Right cardiac atrium (tissue), 5 donors: Measurements from ENCODE around the gene TXN. TPM values are rescaled to one million over a fixed set of nuclear protein-coding genes. Genes with fewer than 3 reads are reported as not detected.

Experiments
- ATAC-seq, 2 donors: fragments of 200-7000 bp; cut with Tn5 transposase; one replicate each; pipeline versions ENCODE4 v1.8.0 to v1.9.1; 2020; ENCODE audit warnings: moderate library complexity in 2 of 2, mild to moderate bottlenecking in 1 of 2
- DNase-seq, 3 donors: peaks; one replicate each; pipeline ENCODE4 v3.0.0-alpha.2; 2020
- H3K27ac ChIP-seq: one replicate; pipeline ENCODE4 v1.5.1; 2013; ENCODE audit warnings: mild to moderate bottlenecking, low read length, control low read depth, moderate library complexity
- H3K27me3 ChIP-seq: one replicate; pipeline ENCODE4 v1.6.1; 2013; ENCODE audit not compliant: control insufficient read depth, insufficient read depth
- H3K4me1 ChIP-seq: one replicate; pipeline ENCODE4 v1.6.1; 2013; ENCODE audit warnings: low read length; ENCODE audit not compliant: control insufficient read depth, insufficient read depth
- H3K4me3 ChIP-seq: one replicate; pipeline ENCODE4 v1.5.1; 2013; ENCODE audit warnings: low read length, control low read depth
- H3K9me3 ChIP-seq: one replicate; pipeline ENCODE4 v1.6.1; 2013; ENCODE audit warnings: low read length; ENCODE audit not compliant: control insufficient read depth
- whole genome bisulfite sequencing: extraction: QIAGEN DNeasy Blood & Tissue Kit; methylation state at CpG from one replicate; pipeline ENCODE4 v1.1.7; 2013; 5-methylcytosine and 5-hydroxymethylcytosine counted together
- intact Hi-C, 4 donors: fragments of 100-400 bp; cut with DNase I; formaldehyde crosslinking; loops; one replicate each; pipeline versions ENCODE4 v1.11.0 to v1.14.0; 2022 to 2023
- polyA plus RNA-seq: library from polyadenylated mRNA; stranded (reverse); fragments of 200-250 nt; gene quantifications from one replicate; pipeline ENCODE4 v1.2.3, GENCODE V29; 2013
- total RNA-seq, 4 donors: library from RNA; stranded (reverse); fragmentation: NEBNext Ultra II Directional; extraction: Animal tissue kit (Norgen Biotek cat#: 25700); gene quantifications; one replicate each; pipeline ENCODE4 v1.2.1, GENCODE V29; 2021
- donor health status: healthy with polysubstance abuse.
- donor health status: DM: no; HTN: yes; CAD: no.
- donor health status: DM: no; HTN: no; CAD: no.
- donor health status: DM: no; HTN: yes; CAD: no; lungs with severe emphysema.
- donor health status: DM: yes; HTN: yes; CAD: no.

TXN gene
- total and polyA plus RNA-seq, 5 donors: 59.0 to 95.1 (median 64.9) TPM

- Histone ChIP-seq H3K4me1 (no peaks in the 10 kb centered on the region), H3K27me3 (no peaks in the 10 kb centered on the region), H3K9me3 (no peaks in the 10 kb centered on the region), H3K4me3 (no peak overlapping the region), H3K27ac (no peak overlapping the region)
- 93% methylated on average over 1 of the region's 1 CpG for WGBS
- peak in 1 of 2 donors; percentile 14 for ATAC-seq
- DNase-seq: no peak
- intact Hi-C loops: no loop called here
Observed at GRCh38 chr9:110241858-110242321, 14.4 kb downstream of the TXN start.

- Histone ChIP-seq H3K4me3 (no peak overlapping the region), H3K9me3 (no peaks in the 10 kb centered on the region), H3K27ac (no peak overlapping the region), H3K4me1 (no peaks in the 10 kb centered on the region), H3K27me3 (no peaks in the 10 kb centered on the region)
- ATAC-seq (no peak), DNase-seq (no peak)
- intact Hi-C loops: no loop called here
- 94% methylated on average over 3 of the region's 3 CpGs for WGBS
Observed at GRCh38 chr9:110241260-110241857, 14.9 kb downstream of the TXN start.

- H3K27ac ChIP-seq: no peak overlapping the region
- ATAC-seq (no peak), DNase-seq (no peak)
- no peaks in the 10 kb centered on the region for H3K4me1 ChIP-seq
- 46% methylated on average over 1 of the region's 1 CpG for WGBS
- H3K9me3 ChIP-seq: no peaks in the 10 kb centered on the region
- no peaks in the 10 kb centered on the region for H3K27me3 ChIP-seq
- intact Hi-C loops: no loop called here
- H3K4me3 ChIP-seq: no peak overlapping the region
Observed at GRCh38 chr9:110240198-110240597, 16.1 kb downstream of the TXN start.

DNA sequence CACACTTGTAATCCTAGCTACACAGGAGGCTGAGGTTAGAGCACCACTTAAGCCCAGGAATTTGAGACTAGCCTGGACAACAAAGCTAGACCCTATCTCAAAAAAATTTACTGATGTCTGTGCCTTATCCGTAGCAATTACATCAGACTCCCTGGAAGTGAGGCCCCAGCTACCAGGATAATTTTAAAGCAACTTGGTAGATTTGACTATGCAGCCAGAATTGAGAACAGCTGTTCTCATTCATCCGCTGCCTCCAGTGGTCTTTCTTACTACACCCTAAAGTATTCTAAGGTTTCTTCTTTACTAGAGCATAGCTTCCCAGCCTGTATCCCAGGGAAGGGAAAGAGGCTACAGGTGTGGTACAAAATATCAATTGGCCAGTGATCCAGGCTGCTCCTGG, 28.0 kb downstream of the TXN start:
- Histone ChIP-seq H3K9me3 (no peaks in the 10 kb centered on the region), H3K27ac (no peak overlapping the region), H3K27me3 (no peaks in the 10 kb centered on the region), H3K4me3 (no peak overlapping the region), H3K4me1 (no peaks in the 10 kb centered on the region)
- intact Hi-C loops: no loop called here
- ATAC-seq: no peak
- no peak for DNase-seq
- WGBS: 70% methylated on average over 2 of the region's 2 CpGs

DNA sequence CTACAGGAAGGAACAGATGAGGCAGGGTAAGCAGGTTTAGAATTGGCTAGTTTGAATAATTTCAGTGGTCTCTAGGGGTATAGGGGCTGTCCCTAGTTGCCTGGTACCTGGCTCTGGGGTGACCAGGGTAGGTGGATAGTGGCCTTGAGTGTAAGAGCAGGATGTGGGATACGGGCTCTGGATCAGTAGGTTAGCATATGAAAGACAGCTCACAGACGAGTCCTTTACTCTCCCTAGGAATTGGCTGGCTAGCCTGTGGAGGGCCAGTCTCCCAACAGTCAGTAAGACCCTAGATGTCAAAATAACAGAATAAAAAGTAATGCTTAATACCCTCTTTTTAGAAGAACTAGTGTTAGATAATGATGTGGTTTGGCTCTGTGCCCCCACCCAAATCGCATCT, 31.7 kb downstream of the TXN start:
- no peaks in the 10 kb centered on the region for H3K4me1 ChIP-seq
- no peak overlapping the region for H3K27ac ChIP-seq
- no peaks in the 10 kb centered on the region for H3K27me3 ChIP-seq
- H3K4me3 ChIP-seq: no peak overlapping the region
- intact Hi-C loops: no loop called here
- DNase-seq: no peak
- WGBS: 83% methylated on average over 3 of the region's 3 CpGs
- no peaks in the 10 kb centered on the region for H3K9me3 ChIP-seq
- no peak for ATAC-seq

DNA sequence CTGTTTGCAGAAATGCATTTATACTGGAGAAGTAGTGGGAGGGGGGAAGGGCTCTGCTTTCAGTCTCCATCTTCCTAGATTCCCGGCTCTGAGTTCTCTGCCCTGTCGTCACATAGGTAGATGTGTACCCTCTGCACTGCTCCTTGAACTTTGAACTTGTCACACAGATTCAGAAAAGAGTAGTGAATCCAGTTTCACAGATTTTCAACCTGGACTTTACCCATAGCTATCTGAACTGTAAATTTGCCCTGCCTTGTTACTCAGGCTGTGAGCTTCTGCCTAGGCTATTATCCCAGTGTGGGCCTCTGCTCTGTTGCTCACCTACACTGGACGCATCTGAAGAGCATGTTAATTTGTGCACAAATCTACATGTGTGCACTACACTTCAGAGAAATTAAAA, 35.5 kb downstream of the TXN start:
- Histone ChIP-seq H3K27ac (no peak overlapping the region), H3K27me3 (no peaks in the 10 kb centered on the region), H3K4me3 (no peak overlapping the region), H3K4me1 (no peaks in the 10 kb centered on the region), H3K9me3 (no peaks in the 10 kb centered on the region)
- DNase-seq (no peak), ATAC-seq (no peak)
- intact Hi-C loops: no loop called here
- 91% methylated on average over 3 of the region's 3 CpGs for WGBS

GRCh38 chr9:110217656-110218099, 38.6 kb downstream of the TXN start:
- ATAC-seq: no peak
- DNase-seq: no peak
- Histone ChIP-seq H3K27me3 (no peaks in the 10 kb centered on the region), H3K4me3 (no peak overlapping the region), H3K27ac (no peak overlapping the region), H3K9me3 (no peaks in the 10 kb centered on the region), H3K4me1 (no peaks in the 10 kb centered on the region)
- 25% methylated on average over 10 of the region's 10 CpGs for WGBS
- intact Hi-C loops: loop anchor here in 1 of 4 donors (5.0 kb wide), 1 partner anchor 315 kb away; no protein-coding TSS in a partner anchor

- Histone ChIP-seq H3K4me3 (no peak overlapping the region), H3K9me3 (no peaks in the 10 kb centered on the region), H3K27me3 (no peaks in the 10 kb centered on the region), H3K27ac (no peak overlapping the region), H3K4me1 (no peaks in the 10 kb centered on the region)
- intact Hi-C loops: loop anchor here in 1 of 4 donors (5.0 kb wide), 1 partner anchor 312 kb away; no protein-coding TSS in a partner anchor
- WGBS: 82% methylated on average over 2 of the region's 2 CpGs
- ATAC-seq (no peak), DNase-seq (no peak)
Observed at GRCh38 chr9:110214586-110215355, 41.5 kb downstream of the TXN start.

- no peaks in the 10 kb centered on the region for H3K27me3 ChIP-seq
- ATAC-seq (no peak), DNase-seq (no peak)
- H3K4me1 ChIP-seq: no peaks in the 10 kb centered on the region
- no peaks in the 10 kb centered on the region for H3K9me3 ChIP-seq
- intact Hi-C loops: no loop called here
- 89% methylated on average over 6 of the region's 6 CpGs for whole genome bisulfite sequencing
- H3K4me3 ChIP-seq: no peak overlapping the region
- no peak overlapping the region for H3K27ac ChIP-seq
Observed at GRCh38 chr9:110214090-110214489, 42.2 kb downstream of the TXN start.

DNA sequence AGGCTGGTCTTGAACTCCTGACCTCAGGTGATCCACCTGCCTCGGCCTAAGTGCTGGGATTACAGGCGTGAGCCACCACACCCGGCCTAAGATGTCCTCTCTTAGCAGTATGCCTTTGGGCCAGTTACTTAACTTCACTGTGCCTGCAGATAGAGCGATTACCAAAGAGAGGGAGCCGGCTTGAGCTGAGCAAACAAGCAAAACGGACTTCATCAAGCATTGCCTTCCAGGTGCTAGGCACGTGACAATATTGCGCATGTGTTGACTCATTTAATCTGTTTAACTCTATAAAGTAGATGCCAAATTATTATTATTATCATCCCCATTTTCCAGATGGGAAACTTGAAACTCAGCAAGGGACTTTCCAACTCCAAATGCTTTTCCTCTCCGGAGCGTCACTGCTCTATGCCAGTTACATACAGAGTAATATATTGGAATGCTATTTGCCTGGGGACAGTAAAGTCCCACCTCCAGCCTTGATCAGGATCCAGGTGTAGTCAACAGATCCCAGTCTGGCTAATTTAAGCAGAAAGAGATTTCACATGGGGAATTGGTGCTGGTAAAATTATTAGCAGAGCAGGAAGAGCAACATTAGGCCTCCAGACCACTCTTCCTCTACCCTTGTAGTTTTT, 42.8 kb downstream of the TXN start:
- intact Hi-C loops: no loop called here
- 91% methylated on average over 10 of the region's 10 CpGs for WGBS

DNA sequence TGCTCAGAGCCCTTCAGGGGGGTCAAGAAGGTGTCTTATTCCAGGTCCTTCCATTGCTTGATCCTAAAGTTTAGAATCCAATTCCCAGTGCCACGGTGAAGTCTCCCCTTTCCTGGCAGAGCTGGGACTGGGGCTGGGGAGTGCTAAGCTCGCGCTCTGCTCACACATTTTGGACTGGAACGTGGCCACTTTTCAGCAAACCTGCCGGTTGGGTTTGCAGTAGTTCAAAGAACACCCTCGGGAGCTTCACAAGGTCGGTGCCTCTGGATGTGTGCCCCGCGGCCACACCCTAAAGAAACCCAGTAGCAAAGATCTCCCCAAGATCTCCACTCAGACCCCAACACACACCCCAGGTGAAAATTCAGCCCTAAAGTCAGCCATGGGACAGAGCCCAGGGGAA, 48.3 kb downstream of the TXN start, which contains the start of gene C9orf152:
Gene C9orf152, minus strand, starts transcription at position 129 of the 400 bp plus-strand sequence. CDS start 580 bp downstream, outside the sequence.
- DNase-seq (no peak), ATAC-seq (no peak)
- no peaks in the 10 kb centered on the region for H3K4me1 ChIP-seq
- intact Hi-C loops: no loop called here
- no peak within 1 kb of the TSS for H3K4me3 ChIP-seq
- H3K27ac ChIP-seq: no peak within 1 kb of the TSS
- WGBS: 86% methylated on average over 9 of the region's 9 CpGs
- H3K27me3 ChIP-seq: no peaks in the 10 kb centered on the region
- no peaks in the 10 kb centered on the region for H3K9me3 ChIP-seq

More for the DNA sequence above, 42.8 kb downstream of the TXN start:
- no peaks in the 10 kb centered on the region for H3K9me3 ChIP-seq
- H3K4me3 ChIP-seq: no peak overlapping the region
- H3K27ac ChIP-seq: no peak overlapping the region
- ATAC-seq (no peak), DNase-seq (no peak)
- no peaks in the 10 kb centered on the region for H3K27me3 ChIP-seq
- no peaks in the 10 kb centered on the region for H3K4me1 ChIP-seq
